ENCODE measurements around the gene CPLX3.

Gene CPLX3

DNA sequence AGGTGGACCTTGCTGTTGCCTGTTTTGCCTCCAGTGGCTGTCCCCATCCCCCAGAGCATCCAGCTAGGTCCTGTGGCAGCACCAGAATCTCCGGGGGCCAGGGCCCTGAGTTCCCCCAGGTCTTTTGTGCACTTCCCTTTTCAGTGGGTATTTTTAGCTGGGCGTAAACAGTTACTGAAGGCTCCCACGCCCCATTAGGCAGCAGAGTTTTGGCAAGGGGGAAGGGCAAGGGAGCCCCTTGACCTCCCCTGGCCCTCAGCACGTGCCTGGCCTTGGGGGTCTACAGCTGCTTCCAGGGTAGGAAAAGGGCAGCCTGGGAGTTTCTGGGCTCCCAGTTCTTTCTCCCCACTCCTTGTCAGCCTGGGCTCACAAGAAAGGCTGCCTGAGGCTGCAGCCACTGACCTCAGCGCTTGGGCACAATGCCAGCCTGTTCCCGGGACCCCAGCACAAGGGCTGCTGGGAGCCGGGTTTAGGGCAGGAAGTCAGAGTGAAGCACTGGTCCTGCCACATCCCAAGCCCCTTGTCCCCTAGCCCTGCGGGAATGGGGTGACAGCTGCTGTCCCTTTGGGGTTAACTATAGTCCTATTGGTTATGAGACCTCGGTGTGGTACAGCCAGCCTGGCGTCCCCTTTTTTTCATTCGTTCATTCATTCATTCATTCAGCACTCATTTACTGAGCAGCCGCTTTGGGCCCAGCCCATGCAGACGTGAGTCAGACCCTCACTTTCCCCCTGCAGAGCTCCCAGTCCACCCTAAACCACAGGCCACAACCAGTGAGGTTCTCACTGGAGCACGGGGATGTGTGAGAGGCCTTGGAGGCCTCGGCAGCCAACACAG is 36.1 kb upstream of the CPLX3 start:
- peak overlapping the region; percentile 52 for H3K27ac ChIP-seq
- TF ChIP-seq CTCF (conservative IDR thresholded peaks at IDR 0.05), result no peak

GRCh38 chr15:74791007-74791406 is 35.4 kb upstream of the CPLX3 start:
- no peak for TF ChIP-seq CTCF (conservative IDR thresholded peaks at IDR 0.05)
- no peak overlapping the region; the same call in 1 of the 2 replicates for H3K27ac ChIP-seq

DNA sequence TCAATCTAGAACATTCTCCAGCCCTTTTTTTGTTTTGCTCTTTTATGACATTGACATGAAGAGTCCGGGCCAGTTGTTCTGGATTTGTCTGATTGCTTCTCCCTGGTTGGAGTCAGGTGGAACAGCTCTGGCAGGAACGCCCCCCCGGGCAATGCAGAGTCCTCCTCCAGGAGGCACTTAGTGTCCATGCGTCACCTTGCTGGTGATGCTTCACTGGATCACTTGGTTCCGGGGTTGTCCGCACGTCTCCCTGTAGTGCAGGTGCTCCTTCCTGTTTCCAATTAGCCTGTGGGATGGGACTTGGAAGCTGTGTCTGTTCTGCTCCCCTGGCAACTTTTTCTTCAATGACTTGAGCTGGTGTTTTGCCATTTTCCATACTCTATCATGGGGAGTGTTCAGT is 34.8 kb upstream of the CPLX3 start:
- TF ChIP-seq CTCF (conservative IDR thresholded peaks at IDR 0.05), result no peak
- H3K27ac ChIP-seq, result no peak overlapping the region

DNA sequence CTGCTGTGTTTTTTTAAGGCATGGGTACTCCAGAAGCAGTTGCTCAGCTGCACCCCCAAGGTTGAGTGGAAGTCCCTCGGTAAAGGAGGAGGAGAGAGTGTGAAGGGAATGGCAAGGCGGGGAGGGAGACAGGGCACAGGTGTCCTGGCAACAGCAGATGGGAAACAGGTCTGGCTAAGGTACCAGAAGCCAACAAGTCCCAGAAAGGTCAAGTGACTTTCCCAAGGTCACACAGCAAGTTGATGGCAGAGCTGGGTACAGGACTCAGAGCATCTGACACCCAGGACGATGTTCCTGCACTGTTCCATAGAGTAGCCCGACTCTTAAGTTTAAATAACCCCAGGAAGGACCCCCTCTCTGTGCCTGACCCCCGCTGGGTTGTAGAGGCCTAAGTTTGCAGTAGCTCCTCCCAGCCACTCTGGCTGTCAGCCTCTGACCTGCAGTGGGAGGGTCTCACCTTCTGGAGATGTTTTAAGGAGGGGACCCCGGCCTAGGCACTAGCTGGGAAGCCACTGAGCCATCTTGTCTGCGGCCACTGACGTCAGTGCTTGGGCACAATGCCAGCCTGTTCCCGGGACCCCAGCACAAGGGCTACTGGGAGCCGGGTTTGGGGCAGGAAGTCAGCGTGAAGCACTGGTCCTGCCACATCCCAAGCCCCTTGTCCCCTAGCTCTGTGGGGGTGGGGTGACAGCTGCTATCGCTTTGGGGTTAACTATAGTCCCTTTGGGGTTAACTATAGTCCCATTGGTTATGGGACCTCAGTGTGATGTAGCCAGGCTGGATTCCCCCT is 34.0 kb upstream of the CPLX3 start:
- no peak overlapping the region for H3K27ac ChIP-seq
- no peak for TF ChIP-seq CTCF (conservative IDR thresholded peaks at IDR 0.05)

- H3K27ac ChIP-seq, result no peak overlapping the region
- TF ChIP-seq CTCF (conservative IDR thresholded peaks at IDR 0.05), result no peak
These were observed 33.0 kb upstream of the CPLX3 start for GRCh38 chr15:74793135-74794028.

- no peak for TF ChIP-seq CTCF (conservative IDR thresholded peaks at IDR 0.05)
- H3K27ac ChIP-seq, result no peak overlapping the region
These were observed 32.0 kb upstream of the CPLX3 start for GRCh38 chr15:74794248-74794969.

Data from VCaP (cell line).